A204.1 (cell line): Measurements from ENCODE around the gene AOPEP.
"Not testable (repeated sequence)": the region's sequence is repeated elsewhere in the genome, so short reads cannot be mapped to it uniquely, and the experiment has no call there.

ENCODE experiments used
- FAIRE-seq: peaks from 2 replicates; lab custom pipeline; 2012; peaks lifted over from hg19 to GRCh38; lab: Jason Lieb, UNC

The AOPEP gene

GRCh38 chr9:94818178-94818541 is 91.7 kb downstream of the AOPEP start:
- FAIRE-seq = no peak

GRCh38 chr9:94819161-94819687 is 92.7 kb downstream of the AOPEP start:
- FAIRE-seq = no peak

- no peak for FAIRE-seq
These were observed 94.8 kb downstream of the AOPEP start for GRCh38 chr9:94821098-94821887.

DNA sequence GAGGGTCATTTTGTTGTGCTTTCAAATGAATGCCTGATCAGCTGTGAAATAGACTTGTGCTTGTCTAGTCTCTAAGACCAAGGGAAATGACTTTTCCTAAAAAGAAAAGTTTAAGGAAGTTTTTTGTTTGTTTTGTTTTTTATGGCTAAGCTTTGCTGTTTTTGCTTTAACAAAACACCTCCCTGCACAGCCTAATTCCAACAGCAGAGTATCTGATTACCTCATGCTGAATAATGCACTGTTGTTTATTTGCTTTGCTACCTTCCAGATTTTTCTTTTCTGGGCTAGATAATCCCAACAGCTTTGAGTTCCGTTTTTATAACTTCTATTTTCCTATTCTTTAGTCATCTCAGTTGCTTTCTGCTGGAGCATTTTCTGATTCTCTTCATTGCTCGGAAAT is 95.8 kb downstream of the AOPEP start:
- no peak for FAIRE-seq

DNA sequence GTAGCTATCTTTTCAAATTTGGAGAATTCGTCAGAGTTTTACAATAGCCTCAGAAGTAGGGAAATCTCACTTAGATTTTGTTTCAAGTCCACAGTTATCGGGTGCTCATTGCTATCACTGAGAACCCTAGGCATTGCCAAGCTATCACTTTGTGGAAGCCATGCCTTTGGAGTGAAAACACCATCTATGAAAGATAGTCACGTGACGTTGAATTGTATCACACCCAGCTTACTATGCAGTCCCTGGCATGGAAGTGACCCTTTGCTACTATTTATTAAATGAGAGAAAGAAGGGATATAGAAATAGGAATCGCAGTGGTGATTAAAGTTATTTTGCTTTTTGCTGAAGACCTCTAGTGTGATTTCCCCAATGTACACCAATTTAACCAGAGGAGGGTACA is 97.2 kb downstream of the AOPEP start:
- no peak for FAIRE-seq

DNA sequence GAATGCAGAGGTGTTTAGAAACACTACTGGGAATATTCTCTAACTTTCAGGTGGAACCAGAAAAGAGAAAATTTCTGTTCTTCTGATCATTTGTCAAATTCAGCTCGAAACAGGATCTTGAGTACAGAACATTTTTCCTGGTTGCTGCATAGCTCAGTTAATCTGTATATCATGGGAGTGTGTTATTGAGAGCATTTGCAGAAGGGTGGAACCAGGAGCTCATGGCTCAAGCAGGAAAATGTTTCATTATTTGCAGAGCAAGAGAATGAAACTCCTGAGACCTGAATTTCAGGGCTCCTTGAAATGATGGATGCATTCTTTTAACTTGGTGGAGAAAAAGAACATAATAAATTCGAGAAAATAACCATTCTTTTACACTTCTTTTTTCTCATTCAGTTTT is 97.9 kb downstream of the AOPEP start:
- FAIRE-seq = no peak

- FAIRE-seq = no peak
These were observed 98.6 kb downstream of the AOPEP start for GRCh38 chr9:94824913-94825610.

DNA sequence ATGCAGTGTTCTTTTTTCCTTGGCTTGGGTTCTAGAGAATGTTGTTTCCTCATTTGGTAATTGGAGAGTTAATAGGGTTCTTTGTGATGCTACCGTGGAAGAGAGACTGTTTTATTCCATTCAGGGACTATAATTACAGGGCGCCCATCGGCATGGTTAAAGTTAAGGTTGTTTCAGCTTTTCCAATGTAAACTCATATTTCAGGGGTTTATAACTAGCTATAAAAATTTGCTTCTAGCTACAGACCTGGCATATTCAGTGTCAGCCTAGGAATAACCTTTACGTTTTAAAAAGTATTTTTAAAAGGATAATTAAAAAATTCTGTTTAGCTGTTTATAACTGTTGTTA is 99.1 kb downstream of the AOPEP start:
- no peak for FAIRE-seq

GRCh38 chr9:94826044-94826443 is 99.5 kb downstream of the AOPEP start:
- no peak for FAIRE-seq

- no peak for FAIRE-seq
These were observed 100.3 kb downstream of the AOPEP start for GRCh38 chr9:94826644-94827410.

DNA sequence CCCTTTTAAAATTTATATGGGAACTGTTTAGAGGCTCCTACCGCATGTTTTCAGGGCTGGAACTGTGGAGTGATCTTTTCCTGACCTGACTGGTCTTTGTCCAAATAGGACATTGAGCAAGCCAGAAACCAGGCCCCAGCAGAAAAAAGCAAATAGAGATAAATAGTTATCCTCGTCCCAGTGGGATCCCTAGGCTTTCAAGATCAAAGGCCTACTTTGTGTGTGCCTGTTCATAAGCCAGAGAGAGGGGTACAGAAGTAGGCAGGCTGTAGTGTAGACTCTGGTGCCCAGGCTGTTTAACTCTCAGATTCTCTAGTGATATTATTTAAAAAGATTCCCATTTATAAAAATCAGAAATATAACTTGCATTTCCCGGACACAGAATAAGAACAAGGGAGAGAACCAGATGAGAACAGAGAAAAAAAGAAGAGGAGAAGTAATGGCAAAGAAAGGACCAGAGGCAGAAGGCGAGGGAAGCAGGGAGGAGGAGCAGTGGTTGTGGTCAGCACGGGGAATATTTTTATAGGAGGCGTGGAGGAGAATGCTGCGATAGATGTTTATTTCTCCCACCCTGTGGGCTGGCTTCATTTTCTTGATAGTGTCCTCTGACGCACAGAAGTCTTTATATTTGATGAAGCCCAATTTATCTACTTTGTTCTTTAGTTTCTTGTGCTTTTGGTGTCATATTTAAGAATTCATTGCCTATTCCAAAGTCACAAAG is 101.2 kb downstream of the AOPEP start:
- FAIRE-seq = no peak

DNA sequence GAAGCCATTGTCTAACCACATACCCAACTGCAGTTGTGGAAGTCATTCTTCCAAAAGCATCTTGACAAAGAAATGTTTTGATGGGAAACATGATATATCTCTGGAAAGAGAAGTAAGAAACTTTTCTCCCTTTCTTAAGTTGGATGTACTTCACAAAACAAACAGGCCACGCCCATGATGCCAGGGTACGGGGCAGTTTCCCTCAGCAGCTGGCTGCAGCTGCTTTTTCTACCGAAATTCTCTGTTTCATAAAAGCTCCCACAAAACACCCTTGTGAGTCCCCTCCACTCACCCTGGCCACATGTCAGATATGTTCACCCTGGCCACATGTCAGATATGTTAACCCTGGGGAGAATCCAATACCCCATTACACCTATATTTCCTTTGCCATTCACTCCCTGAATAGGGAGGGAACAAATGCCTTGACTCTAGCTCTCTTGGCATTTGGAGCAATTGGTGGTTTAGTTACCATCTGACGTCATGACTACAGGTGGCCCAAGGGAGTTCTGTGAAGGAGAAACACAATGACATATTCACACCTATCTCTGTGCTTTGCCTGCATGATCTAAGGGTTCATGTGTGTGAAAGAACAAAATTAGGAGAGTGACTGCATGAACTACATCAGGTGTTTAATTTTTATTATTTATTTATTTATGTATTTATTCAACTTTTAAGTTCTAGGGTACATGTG is 103.0 kb downstream of the AOPEP start:
- no peak for FAIRE-seq

- not testable (repeated sequence) for FAIRE-seq
These were observed 103.6 kb downstream of the AOPEP start for GRCh38 chr9:94830071-94830604.

DNA sequence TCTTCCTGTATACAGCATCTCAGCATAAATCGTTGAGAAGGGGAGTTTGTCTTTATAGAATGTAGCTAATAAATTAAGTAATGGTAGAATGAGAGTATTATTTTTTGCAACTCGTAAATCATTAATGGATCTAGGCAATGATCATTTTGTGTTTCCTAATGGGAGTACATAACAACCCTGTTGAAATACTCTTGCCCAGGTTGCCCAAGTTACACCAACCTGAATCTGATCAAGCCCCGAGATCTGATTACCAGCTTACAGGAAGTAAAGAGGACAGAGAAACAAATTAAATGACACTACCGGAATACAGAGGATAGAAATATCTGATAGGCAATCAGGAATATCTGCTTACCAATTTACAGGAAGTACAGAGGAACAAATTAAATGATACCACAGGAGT is 107.3 kb downstream of the AOPEP start:
- FAIRE-seq = no peak

- FAIRE-seq = no peak
These were observed 110.9 kb downstream of the AOPEP start for GRCh38 chr9:94837404-94837803.

GRCh38 chr9:94839398-94839797 is 112.9 kb downstream of the AOPEP start:
- no peak for FAIRE-seq

DNA sequence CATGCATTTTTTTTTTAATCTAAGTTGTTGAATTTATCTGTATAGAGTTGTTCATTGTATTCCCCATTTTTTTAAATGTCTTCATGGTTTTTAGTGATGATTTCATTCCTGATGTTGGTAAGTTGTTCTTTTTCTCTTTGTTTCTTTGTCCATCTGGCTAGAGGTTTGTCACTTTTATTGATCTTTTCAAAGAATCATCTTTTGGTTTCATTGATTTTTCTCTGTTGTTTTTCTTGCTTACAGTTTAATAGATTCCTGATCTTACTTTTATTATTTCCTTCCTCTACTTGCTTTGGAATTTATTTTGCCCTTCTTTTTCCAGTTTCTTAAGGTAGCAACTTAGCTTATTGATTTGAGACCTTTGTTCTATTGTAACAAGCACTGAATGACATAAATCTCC is 114.2 kb downstream of the AOPEP start:
- FAIRE-seq = no peak

DNA sequence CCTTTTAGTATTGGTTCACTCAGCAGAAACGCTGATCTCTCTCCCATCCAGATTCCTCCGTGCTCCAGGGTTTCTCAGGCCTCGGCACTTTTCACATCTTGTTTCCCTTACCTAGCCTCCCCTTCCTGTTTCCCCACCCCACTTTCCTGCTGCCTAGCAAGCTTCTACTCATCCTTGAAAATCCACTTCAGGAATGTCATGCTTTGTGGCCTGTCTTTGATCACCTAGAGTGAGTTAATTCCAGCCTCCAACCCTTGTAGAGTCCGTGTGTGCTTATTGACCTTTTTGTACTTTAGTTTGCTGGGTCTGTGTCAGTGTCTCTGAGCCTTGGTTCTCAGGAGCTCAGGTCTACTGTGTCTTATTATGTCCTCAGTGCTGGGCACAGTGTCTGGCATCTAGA is 116.6 kb downstream of the AOPEP start:
- FAIRE-seq = no peak

DNA sequence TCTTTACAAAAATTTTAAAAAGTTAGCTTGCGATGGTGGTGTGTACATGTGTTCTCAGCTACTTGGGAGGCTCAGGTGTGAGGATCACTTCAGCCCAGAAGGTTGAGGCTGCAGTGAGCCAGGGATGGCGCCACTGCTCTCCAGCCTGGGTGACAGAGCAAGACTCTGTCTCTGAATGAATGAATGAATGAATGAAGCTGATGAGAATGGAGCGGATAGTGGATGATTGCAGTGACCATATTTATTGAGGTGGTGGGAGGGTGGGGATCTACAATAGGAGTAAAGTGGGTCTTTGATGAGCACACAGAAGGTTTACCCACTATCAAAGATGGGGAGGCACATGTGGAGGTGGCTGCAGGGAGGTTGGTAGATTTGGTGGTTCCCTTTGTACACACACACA is 120.2 kb downstream of the AOPEP start:
- no peak for FAIRE-seq

DNA sequence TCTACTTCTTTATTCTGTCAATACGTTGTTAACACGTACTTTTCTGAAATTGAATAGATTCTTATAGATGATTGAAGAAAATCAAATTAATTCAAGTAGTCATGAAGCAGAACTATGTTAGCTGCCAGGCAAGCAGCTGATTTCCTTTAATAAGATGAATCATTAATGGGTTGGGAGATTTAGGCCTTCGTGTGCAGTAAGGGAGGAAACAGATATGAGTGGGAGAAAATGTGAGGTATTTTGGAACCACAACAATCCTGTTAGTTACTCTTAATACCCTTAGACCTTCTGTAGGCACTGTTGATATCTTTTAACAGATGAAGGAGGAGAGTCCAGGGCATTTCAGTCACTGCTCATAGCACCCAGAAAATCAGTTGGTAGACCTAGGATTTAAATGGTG is 121.0 kb downstream of the AOPEP start:
- FAIRE-seq = no peak

GRCh38 chr9:94848791-94849190 is 122.3 kb downstream of the AOPEP start:
- not testable (repeated sequence) for FAIRE-seq
